Esophagus squamous epithelium (tissue), 5 donors: ENCODE measurements around the gene TNNC2. TPM values are rescaled to one million over a fixed set of nuclear protein-coding genes. Genes with fewer than 3 reads are reported as not detected.
"Not testable (repeated sequence)": the region's sequence is repeated elsewhere in the genome, so short reads cannot be mapped to it uniquely, and the experiment has no call there.

Source experiments
- DNase-seq: peaks from one replicate; lab custom pipeline; 2025; lab: John Stamatoyannopoulos, UW
- H3K27ac ChIP-seq, 4 donors: fragments of 200-600 bp; sonication (generic); one replicate each; pipeline ENCODE4 v1.5.1; 2016 to 2019; ENCODE audit warnings: mild to moderate bottlenecking in 1 of 4
- H3K27me3 ChIP-seq, 4 donors: fragments of 200-600 bp; sonication (generic); 1 replicate in 3 of 4; 2 replicates in 1 of 4; pipeline versions ENCODE4 v1.5.1 to v1.6.0; 2017 to 2021; ENCODE audit warnings: antibody characterized with exemption in 1 of 4
- H3K36me3 ChIP-seq, 3 donors: fragments of 200-600 bp; sonication (generic); one replicate each; pipeline ENCODE4 v1.5.1; 2016 to 2019
- H3K4me1 ChIP-seq, 3 donors: fragments of 200-600 bp; sonication (generic); one replicate each; pipeline ENCODE4 v1.5.1; 2017 to 2019
- H3K4me3 ChIP-seq, 4 donors: fragments of 200-600 bp; sonication (generic); 1 replicate in 3 of 4; 2 replicates in 1 of 4; pipeline ENCODE4 v1.5.1; 2016 to 2019; ENCODE audit warnings: mild to moderate bottlenecking in 2 of 4, moderate library complexity in 1 of 4
- H3K9me3 ChIP-seq, 3 donors: fragments of 200-600 bp; sonication (generic); one replicate each; pipeline ENCODE4 v1.5.1; 2016 to 2019
- CTCF ChIP-seq, 6 experiments: fragments of 450-650 bp in 4 of 6; fragments of 200-600 bp in 2 of 6; sonication (generic) in 2 of 6; IDR thresholded peaks; one replicate each; pipeline ENCODE4 v1.5.1; 2016 to 2019; ENCODE audit warnings: antibody characterized with exemption in 6 of 6, mild to moderate bottlenecking in 4 of 6, moderate library complexity in 4 of 6
- POLR2A ChIP-seq, 4 donors: fragments of 450-650 bp; IDR thresholded peaks; one replicate each; pipeline ENCODE4 v1.6.1; 2017; ENCODE audit warnings: antibody characterized with exemption in 4 of 4, mild to moderate bottlenecking in 4 of 4, moderate library complexity in 3 of 4
- WGBS, 2 donors: methylation state at CpG; one replicate each; pipeline ENCODE4 v1.1.5; 2018; 5-methylcytosine and 5-hydroxymethylcytosine counted together
- intact Hi-C: fragments of 100-400 bp; cut with DNase I; formaldehyde crosslinking; loops from one replicate; pipeline ENCODE4 v1.15.0; 2022
- total RNA-seq, 4 donors: library from RNA; depleted of rRNA; stranded (reverse); fragments of >200 nt; gene quantifications; one replicate each; pipeline ENCODE4 v1.1.0, GENCODE V29; 2016
- donor health status: DM: yes; HTN: yes; CAD: no.

TNNC2 gene
- total RNA-seq, 4 donors from 2014 or later = 1.1 TPM; not detected in 3

- Histone ChIP-seq H3K9me3 (no peaks in the 10 kb centered on the region), H3K4me1 (peaks cover 30 to 71% (median 37%) of the 10 kb centered on the region in 3 donors), H3K4me3 (peak overlapping the region in 2 of 4 donors; percentile 71 to 85), H3K36me3 (peaks cover 0 to 9% (median 0%) of the 10 kb centered on the region in 3 donors), H3K27ac (peak overlapping the region; percentile 88 to 95 (median 91)), H3K27me3 (no peaks in the 10 kb centered on the region)
- 82% methylated on average over 4 of the region's 4 CpGs; no CpG with 5 or more reads in 1 of the 2 donors for WGBS, 2 donors
- no peak for DNase-seq
- intact Hi-C loops = no loop called here
- no peak for TF ChIP-seq CTCF (IDR thresholded peaks at IDR 0.05)
- TF ChIP-seq POLR2A (IDR thresholded peaks at IDR 0.05) = no peak
Observed at GRCh38 chr20:45832619-45833018, 5.5 kb upstream of the TNNC2 start.

GRCh38 chr20:45829673-45830106, 2.6 kb upstream of the TNNC2 start:
- H3K9me3 ChIP-seq, H3K36me3 ChIP-seq, DNase-seq, H3K4me3 ChIP-seq, intact Hi-C loops, H3K27me3 ChIP-seq: not testable (repeated sequence)
- H3K4me1 ChIP-seq = peaks cover 16 to 59% (median 24%) of the 10 kb centered on the region in 3 donors
- WGBS, 2 donors = 60 to 68% methylated on average over 2 to 4 of the region's 4 CpGs
- H3K27ac ChIP-seq = peak overlapping the region in 2 of 4 donors; percentile 67 to 71

GRCh38 chr20:45828589-45828988, 1.5 kb upstream of the TNNC2 start:
- H3K27ac ChIP-seq = peak overlapping the region; percentile 16 to 90 (median 54)
- H3K4me1 ChIP-seq = peaks cover 15 to 61% (median 28%) of the 10 kb centered on the region in 3 donors
- WGBS, 2 donors = 56 to 75% methylated on average over 2 of the region's 2 CpGs
- H3K4me3 ChIP-seq = no peak overlapping the region
- no peak for DNase-seq
- H3K9me3 ChIP-seq = no peaks in the 10 kb centered on the region
- intact Hi-C loops = no loop called here
- H3K27me3 ChIP-seq = peaks cover 0 to 10% (median 0%) of the 10 kb centered on the region in 4 donors
- no peak for TF ChIP-seq POLR2A (IDR thresholded peaks at IDR 0.05)
- TF ChIP-seq CTCF (IDR thresholded peaks at IDR 0.05) = no peak
- no peaks in the 10 kb centered on the region for H3K36me3 ChIP-seq

- TF ChIP-seq CTCF (IDR thresholded peaks at IDR 0.05) (no peak), POLR2A (IDR thresholded peaks at IDR 0.05) (no peak)
- Histone ChIP-seq H3K27ac (peak overlapping the region in 3 of 4 donors; percentile 67 to 72 (median 69)), H3K4me3 (no peak overlapping the region), H3K4me1 (peaks cover 15 to 62% (median 28%) of the 10 kb centered on the region in 3 donors), H3K36me3 (no peaks in the 10 kb centered on the region), H3K27me3 (peaks cover 0 to 19% (median 0%) of the 10 kb centered on the region in 4 donors), H3K9me3 (no peaks in the 10 kb centered on the region)
- 60 to 68% methylated on average over 5 to 6 of the region's 6 CpGs for WGBS, 2 donors
- DNase-seq = no peak
- intact Hi-C loops = no loop called here
Observed at GRCh38 chr20:45827712-45828111, 600 bp upstream of the TNNC2 start.

GRCh38 chr20:45826381-45827019, 612 bp downstream of the TNNC2 start:
- no peak for TF ChIP-seq POLR2A (IDR thresholded peaks at IDR 0.05)
- TF ChIP-seq CTCF (IDR thresholded peaks at IDR 0.05) = no peak
- 35 to 63% methylated on average over 4 to 5 of the region's 6 CpGs for WGBS, 2 donors
- no peaks in the 10 kb centered on the region for H3K36me3 ChIP-seq

More at GRCh38 chr20:45826381-45827019, 612 bp downstream of the TNNC2 start:
- peaks cover 18 to 58% (median 25%) of the 10 kb centered on the region in 3 donors for H3K4me1 ChIP-seq
- intact Hi-C loops = no loop called here
- peak overlapping the region; percentile 21 to 72 (median 68) for H3K27ac ChIP-seq
- peaks cover 0 to 31% (median 0%) of the 10 kb centered on the region in 4 donors for H3K27me3 ChIP-seq
- DNase-seq = no peak
- H3K4me3 ChIP-seq = no peak overlapping the region
- no peaks in the 10 kb centered on the region for H3K9me3 ChIP-seq
